Mesodermal cell (in vitro differentiated cells): ENCODE data around the gene AK4.
A peak's percentile ranks its signal among the peaks of the same experiment; 100 is the strongest.

Experiments used
- H3K27ac ChIP-seq: 2 replicates; pipeline ENCODE4 v1.7.0; 2013; ENCODE audit warnings: mild to moderate bottlenecking, low read depth, low read length, moderate library complexity; ENCODE audit not compliant: severe bottlenecking
- H3K36me3 ChIP-seq: 2 replicates; pipeline ENCODE4 v1.7.1; 2013; ENCODE audit warnings: mild to moderate bottlenecking, low read length, moderate library complexity; ENCODE audit not compliant: control insufficient read depth, insufficient read depth
- H3K4me1 ChIP-seq: one replicate; pipeline ENCODE4 v1.7.1; 2013; ENCODE audit warnings: mild to moderate bottlenecking, low read length; ENCODE audit not compliant: insufficient read depth, control insufficient read depth, poor library complexity, severe bottlenecking
- H3K4me3 ChIP-seq: 2 replicates; pipeline ENCODE4 v1.7.0; 2013; ENCODE audit warnings: low read length, control low read depth, mild to moderate bottlenecking; ENCODE audit not compliant: insufficient read depth, poor library complexity, severe bottlenecking; ENCODE audit errors: extremely low read depth
- H3K9me3 ChIP-seq: 2 replicates; pipeline ENCODE4 v1.7.1; 2013; ENCODE audit warnings: mild to moderate bottlenecking, low read length, moderate library complexity; ENCODE audit not compliant: control insufficient read depth
- WGBS, 2 experiments: methylation state at CpG; one replicate each; pipeline ENCODE4 v1.1.5; 2013; ENCODE audit warnings: missing lambda C conversion rate in 2 of 2; ENCODE audit not compliant: insufficient coverage in 2 of 2; 5-methylcytosine and 5-hydroxymethylcytosine counted together

Gene AK4

GRCh38 chr1:65176591-65176990 lies 28.6 kb downstream of the AK4 start:
- no peaks in the 10 kb centered on the region for H3K36me3 ChIP-seq
- H3K27ac ChIP-seq = no peak overlapping the region
- no peaks in the 10 kb centered on the region for H3K9me3 ChIP-seq
- H3K4me3 ChIP-seq = no peak overlapping the region
- WGBS, 2 experiments = 92 to 100% methylated on average over 1 to 3 of the region's 3 CpGs
- peaks cover 22% of the 10 kb centered on the region for H3K4me1 ChIP-seq

DNA sequence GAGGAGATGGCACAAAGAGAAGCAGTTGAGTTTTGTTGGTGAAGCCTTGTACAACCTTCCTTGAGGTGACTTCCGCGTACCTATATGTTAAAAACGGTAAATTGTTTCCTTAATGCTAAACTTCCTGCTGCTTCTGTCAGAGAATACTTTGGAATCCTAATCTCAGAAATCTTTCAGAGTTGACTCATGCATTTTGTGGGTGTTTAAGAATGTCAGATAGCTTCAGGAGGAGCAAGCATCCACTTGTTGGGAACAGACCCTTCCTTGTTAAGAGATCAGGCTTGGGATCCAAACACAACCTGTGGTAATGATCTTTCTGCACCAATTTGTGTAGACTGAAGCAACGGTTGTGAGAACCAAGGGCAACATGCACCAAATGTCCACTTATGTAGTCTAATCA lies 29.5 kb downstream of the AK4 start:
- peaks cover 22% of the 10 kb centered on the region for H3K4me1 ChIP-seq
- H3K9me3 ChIP-seq = no peaks in the 10 kb centered on the region
- 40 to 84% methylated on average over 1 to 4 of the region's 4 CpGs for WGBS, 2 experiments
- H3K36me3 ChIP-seq = no peaks in the 10 kb centered on the region
- peak overlapping the region; percentile 58 for H3K27ac ChIP-seq
- no peak overlapping the region for H3K4me3 ChIP-seq

- Histone ChIP-seq H3K4me1 (peaks cover 22% of the 10 kb centered on the region), H3K4me3 (no peak overlapping the region), H3K27ac (no peak overlapping the region), H3K9me3 (no peaks in the 10 kb centered on the region), H3K36me3 (no peaks in the 10 kb centered on the region)
- WGBS, 2 experiments = 96 to 98% methylated on average over 5 of the region's 5 CpGs
Observed at GRCh38 chr1:65178235-65178634, 30.2 kb downstream of the AK4 start.

DNA sequence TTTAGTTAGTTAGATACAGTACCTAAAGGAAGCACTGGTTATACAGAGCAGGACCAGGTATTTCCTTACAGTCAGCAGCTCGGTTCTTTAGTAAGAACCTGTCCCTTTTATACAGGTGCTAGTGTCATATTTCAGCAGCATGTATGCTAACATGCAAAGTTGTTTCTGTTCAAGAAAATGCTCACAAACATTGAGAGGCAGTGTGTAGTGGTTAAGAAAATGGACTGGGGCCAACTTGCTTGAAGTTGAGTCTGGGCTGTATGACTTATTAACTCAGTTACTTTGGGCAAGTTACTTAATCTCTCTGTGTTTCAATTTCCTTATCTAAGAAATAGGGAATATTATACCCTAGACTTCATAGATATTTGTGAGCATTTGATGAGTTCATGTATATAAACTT lies 31.1 kb downstream of the AK4 start:
- Histone ChIP-seq H3K9me3 (no peaks in the 10 kb centered on the region), H3K27ac (no peak overlapping the region), H3K4me3 (no peak overlapping the region), H3K36me3 (no peaks in the 10 kb centered on the region), H3K4me1 (peaks cover 22% of the 10 kb centered on the region)
- WGBS, 2 experiments = 100% methylated on average over 1 of the region's 1 CpG

DNA sequence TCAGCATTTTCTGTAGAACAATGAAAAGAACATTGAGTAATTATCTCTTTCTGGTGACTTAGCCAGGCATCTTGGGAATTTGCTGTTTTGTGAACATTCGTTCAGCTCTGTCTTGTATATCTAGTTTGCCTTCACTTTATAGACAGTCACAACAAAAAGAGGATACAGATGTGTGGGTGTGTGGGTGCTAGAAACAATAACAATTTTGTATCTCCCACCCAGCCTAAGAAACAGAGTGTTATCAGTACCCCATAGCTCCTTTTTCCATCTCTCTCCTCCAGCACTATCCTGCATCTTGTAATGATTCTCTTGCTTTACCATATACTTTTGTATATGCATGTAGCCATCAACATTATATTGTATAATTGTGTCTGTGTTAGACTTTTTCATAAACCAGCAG lies 33.0 kb downstream of the AK4 start:
- Histone ChIP-seq H3K4me3 (no peak overlapping the region), H3K27ac (no peak overlapping the region), H3K9me3 (no peaks in the 10 kb centered on the region), H3K4me1 (peaks cover 22% of the 10 kb centered on the region), H3K36me3 (no peaks in the 10 kb centered on the region)
- no CpG with 5 or more reads among the region's 1 CpG for WGBS, 2 experiments

- WGBS, 2 experiments = 100% methylated on average over 2 of the region's 2 CpGs; no CpG with 5 or more reads in 1 of the 2 experiments
- H3K36me3 ChIP-seq = no peaks in the 10 kb centered on the region
- no peaks in the 10 kb centered on the region for H3K9me3 ChIP-seq
- peaks cover 16% of the 10 kb centered on the region for H3K4me1 ChIP-seq
- no peak overlapping the region for H3K4me3 ChIP-seq
- H3K27ac ChIP-seq = no peak overlapping the region
Observed at GRCh38 chr1:65182658-65183268, 34.8 kb downstream of the AK4 start.

DNA sequence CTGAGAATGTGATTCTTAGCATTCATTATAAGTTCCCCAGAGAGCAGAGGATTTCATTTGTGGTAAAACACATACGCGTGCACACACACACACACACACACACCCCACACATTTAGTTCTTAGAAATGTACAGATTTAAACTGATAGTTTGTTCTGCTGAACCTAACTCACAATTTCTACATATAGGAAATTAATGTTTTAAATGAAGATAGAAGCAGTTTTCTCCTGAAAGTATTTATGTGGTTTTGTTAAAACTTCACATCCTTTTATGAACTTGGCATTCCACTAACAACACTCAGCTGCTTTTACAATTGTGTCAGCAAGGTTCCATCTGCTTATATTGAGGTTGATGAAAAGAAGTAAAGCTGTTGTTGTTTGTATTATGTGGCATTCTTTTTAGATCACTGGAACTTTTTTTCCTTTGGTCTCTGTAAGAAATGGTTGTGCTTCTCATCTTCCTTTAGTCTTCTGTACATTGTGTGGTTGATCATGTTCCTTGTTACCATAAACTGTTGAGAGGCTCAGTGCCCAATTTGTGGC lies 41.6 kb downstream of the AK4 start:
- Histone ChIP-seq H3K9me3 (no peaks in the 10 kb centered on the region), H3K4me3 (no peak overlapping the region), H3K4me1 (no peaks in the 10 kb centered on the region), H3K36me3 (no peaks in the 10 kb centered on the region), H3K27ac (no peak overlapping the region)
- WGBS, 2 experiments = no CpG with 5 or more reads among the region's 2 CpGs

DNA sequence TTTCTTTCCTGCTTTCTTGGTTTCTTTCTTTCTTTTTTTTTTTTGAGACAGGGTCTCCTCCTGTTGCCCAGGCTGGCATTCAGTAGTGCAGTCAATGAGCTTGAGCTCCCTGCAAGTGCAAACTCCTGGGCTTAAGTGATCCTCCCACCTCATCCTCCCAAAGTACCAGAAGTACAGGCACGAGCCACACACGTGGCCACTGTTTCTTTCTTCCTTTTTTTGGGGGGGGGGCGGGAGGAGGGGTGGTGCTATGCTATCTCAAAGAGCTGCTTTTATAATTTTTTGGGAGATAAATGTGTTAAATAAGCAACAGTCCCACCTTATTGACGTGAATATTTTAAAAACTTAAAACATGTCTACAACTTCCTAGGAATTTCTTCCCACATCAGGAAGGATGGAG lies 42.2 kb downstream of the AK4 start:
- WGBS, 2 experiments = no CpG with 5 or more reads among the region's 4 CpGs
- no peak overlapping the region for H3K4me3 ChIP-seq
- H3K36me3 ChIP-seq = no peaks in the 10 kb centered on the region
- no peaks in the 10 kb centered on the region for H3K9me3 ChIP-seq
- no peak overlapping the region for H3K27ac ChIP-seq
- no peaks in the 10 kb centered on the region for H3K4me1 ChIP-seq

- H3K4me1 ChIP-seq = no peaks in the 10 kb centered on the region
- no peak overlapping the region for H3K4me3 ChIP-seq
- no peaks in the 10 kb centered on the region for H3K36me3 ChIP-seq
- H3K9me3 ChIP-seq = no peaks in the 10 kb centered on the region
- WGBS, 2 experiments = 88 to 100% methylated on average over 2 to 4 of the region's 5 CpGs
- H3K27ac ChIP-seq = no peak overlapping the region
Observed at GRCh38 chr1:65193129-65193695, 45.2 kb downstream of the AK4 start.

DNA sequence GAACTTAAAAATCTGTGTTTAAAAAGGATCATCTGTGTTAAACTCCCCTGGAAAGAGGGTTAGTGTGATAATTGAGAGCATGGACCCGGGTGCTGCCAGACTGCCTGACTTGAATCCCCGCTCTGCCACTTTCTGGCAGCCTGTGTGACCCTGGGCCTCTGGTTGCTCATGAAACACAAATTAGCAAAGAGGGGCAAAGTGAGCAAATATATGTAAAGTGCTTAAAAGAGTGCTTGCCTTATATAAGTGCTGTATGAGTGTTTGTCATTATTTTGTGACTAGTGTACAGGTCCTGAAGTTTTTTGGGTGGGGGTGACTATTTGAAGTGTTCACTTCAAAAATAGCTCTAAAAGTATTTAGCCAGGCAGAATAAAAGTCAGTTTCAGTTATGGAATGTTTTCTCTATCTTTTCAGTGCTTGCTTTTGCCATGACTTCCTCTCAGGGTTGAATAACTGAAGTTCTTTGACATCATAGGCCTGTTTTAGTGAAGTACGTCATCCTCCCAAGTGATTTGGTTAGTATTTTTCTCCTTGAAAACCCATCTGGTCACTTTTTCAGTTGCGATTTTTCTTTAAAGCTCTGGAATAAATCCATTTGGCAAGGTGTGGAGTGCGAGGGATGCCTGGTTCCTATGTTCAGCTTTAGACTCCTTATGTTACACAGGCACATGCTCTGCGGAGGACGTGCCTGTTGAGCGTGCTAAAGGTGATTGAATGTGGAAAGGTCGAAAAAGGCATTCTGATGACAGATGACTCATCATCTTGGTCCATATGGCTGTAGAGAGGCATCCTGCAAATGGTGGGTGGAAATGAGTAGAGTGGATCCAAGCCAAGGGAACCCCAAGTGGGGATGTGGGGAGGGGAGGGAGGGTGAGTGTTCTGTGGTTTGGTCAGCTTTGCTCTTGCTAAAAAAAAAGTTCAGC lies 47.8 kb downstream of the AK4 start:
- Histone ChIP-seq H3K27ac (no peak overlapping the region), H3K4me3 (no peak overlapping the region), H3K4me1 (no peaks in the 10 kb centered on the region), H3K36me3 (no peaks in the 10 kb centered on the region), H3K9me3 (no peaks in the 10 kb centered on the region)
- 91 to 94% methylated on average over 3 to 6 of the region's 9 CpGs for WGBS, 2 experiments
